CD4-positive, CD25-positive, alpha-beta regulatory T cell (primary cell): ENCODE data around the gene CNOT8. TPM values are rescaled to one million over a fixed set of nuclear protein-coding genes. Genes with fewer than 3 reads are reported as not detected.
"Not testable (repeated sequence)": the region's sequence is repeated elsewhere in the genome, so short reads cannot be mapped to it uniquely, and the experiment has no call there.

Experiments used
- ATAC-seq, 2 donors: fragments of 150-1000 bp; cut with Tn5 transposase; one replicate each; pipeline ENCODE4 v1.10.0; 2021; ENCODE audit warnings: low read depth in 2 of 2, moderate number of reproducible peaks in 2 of 2, moderate library complexity in 1 of 2
- DNase-seq, 3 donors: peaks; one replicate each; pipeline versions ENCODE4 v3.0.0 to v3.0.0-alpha.2; 2012 to 2022; ENCODE audit warnings: mixed read lengths in 1 of 3
- H3K27ac ChIP-seq: one replicate; pipeline ENCODE4 v1.7.0; 2013; ENCODE audit warnings: mild to moderate bottlenecking, low read length; ENCODE audit not compliant: insufficient read depth, poor library complexity, severe bottlenecking
- H3K27me3 ChIP-seq: one replicate; pipeline ENCODE4 v1.7.0; 2013; ENCODE audit warnings: low read length; ENCODE audit not compliant: control insufficient read depth, insufficient read depth
- H3K36me3 ChIP-seq: one replicate; pipeline ENCODE4 v1.7.0; 2013; ENCODE audit warnings: mild to moderate bottlenecking, low read length, moderate library complexity; ENCODE audit not compliant: control insufficient read depth, insufficient read depth
- H3K4me1 ChIP-seq: 2 replicates; pipeline ENCODE4 v1.7.0; 2013; ENCODE audit warnings: mild to moderate bottlenecking, low read length; ENCODE audit not compliant: insufficient read depth, control insufficient read depth, poor library complexity, severe bottlenecking
- H3K4me3 ChIP-seq: one replicate; pipeline ENCODE4 v1.7.0; 2013; ENCODE audit warnings: low read depth, mild to moderate bottlenecking, low read length, moderate library complexity
- H3K9me3 ChIP-seq, 2 experiments: 1 replicate in 1 of 2; 2 replicates in 1 of 2; pipeline ENCODE4 v1.7.0; 2013; ENCODE audit warnings: low read length in 2 of 2, mild to moderate bottlenecking in 1 of 2, moderate library complexity in 1 of 2; ENCODE audit not compliant: control insufficient read depth in 2 of 2
- H3K27ac Mint-ChIP-seq, 3 donors: one replicate each; pipeline ENCODE4 v1.8.0; 2020 to 2022; ENCODE audit warnings: mild to moderate bottlenecking in 3 of 3, mixed read lengths in 3 of 3, moderate library complexity in 2 of 3
- H3K27me3 Mint-ChIP-seq: one replicate; pipeline ENCODE4 v1.8.0; 2022; ENCODE audit warnings: mild to moderate bottlenecking, mixed read lengths
- H3K36me3 Mint-ChIP-seq: one replicate; pipeline ENCODE4 v1.8.0; 2020; ENCODE audit warnings: mixed read lengths
- H3K4me1 Mint-ChIP-seq, 4 donors: one replicate each; pipeline ENCODE4 v1.8.0; 2020 to 2022; ENCODE audit warnings: mixed read lengths in 4 of 4, mild to moderate bottlenecking in 1 of 4
- H3K4me3 Mint-ChIP-seq, 4 donors: one replicate each; pipeline ENCODE4 v1.8.0; 2020 to 2022; ENCODE audit warnings: mild to moderate bottlenecking in 4 of 4, mixed read lengths in 4 of 4, moderate library complexity in 3 of 4
- H3K9me3 Mint-ChIP-seq, 7 donors: one replicate each; pipeline ENCODE4 v1.8.0; 2020 to 2022; ENCODE audit warnings: mixed read lengths in 7 of 7, mild to moderate bottlenecking in 3 of 7, moderate library complexity in 2 of 7
- polyA plus RNA-seq, 4 donors: library from polyadenylated mRNA; unstranded; fragments of 300-500 nt; fragmentation: Illumina TruSeq; gene quantifications; one replicate each; pipeline ENCODE4 v1.2.3, GENCODE V29; 2021
- total RNA-seq: library from RNA; stranded (reverse); gene quantifications from one replicate; pipeline ENCODE4 v1.2.3, GENCODE V29; 2022

The CNOT8 gene
- total and polyA plus RNA-seq, 5 donors from 2014 or later, result 121 to 199 (median 184) TPM

- H3K4me1 ChIP-seq, result peaks cover 24% of the 10 kb centered on the region
- DNase-seq, result no peak
- H3K4me3 ChIP-seq, result peak overlapping the region; percentile 32
- H3K27me3 Mint-ChIP-seq, result no peaks in the 10 kb centered on the region
- H3K9me3 Mint-ChIP-seq, result no peaks in the 10 kb centered on the region
- H3K36me3 ChIP-seq, result no peaks in the 10 kb centered on the region
- H3K36me3 Mint-ChIP-seq, result peaks cover 5% of the 10 kb centered on the region
- no peaks in the 10 kb centered on the region for H3K9me3 ChIP-seq
- H3K4me1 Mint-ChIP-seq, result peaks cover 4 to 38% (median 27%) of the 10 kb centered on the region in 4 donors
- peak overlapping the region; percentile 79 to 94 (median 89) for H3K27ac Mint-ChIP-seq
- ATAC-seq, result no peak
- H3K4me3 Mint-ChIP-seq, result peak overlapping the region in 3 of 4 donors; percentile 1 to 67 (median 62)
- H3K27me3 ChIP-seq, result no peaks in the 10 kb centered on the region
- peak overlapping the region; percentile 60 for H3K27ac ChIP-seq
Observed at GRCh38 chr5:154829181-154829588, 29.2 kb upstream of the CNOT8 start.

GRCh38 chr5:154829589-154830218 is 28.7 kb upstream of the CNOT8 start:
- Mint-ChIP-seq H3K36me3 (peaks cover 5% of the 10 kb centered on the region), H3K27me3 (no peaks in the 10 kb centered on the region), H3K9me3 (no peaks in the 10 kb centered on the region), H3K4me1 (peaks cover 4 to 43% (median 29%) of the 10 kb centered on the region in 4 donors), H3K4me3 (peak overlapping the region; percentile 1 to 67 (median 32)), H3K27ac (peak overlapping the region; percentile 89 to 94 (median 91))
- no peaks in the 10 kb centered on the region for H3K9me3 ChIP-seq
- H3K27me3 ChIP-seq, result no peaks in the 10 kb centered on the region
- H3K4me3 ChIP-seq, result peak overlapping the region; percentile 44
- DNase-seq, result peak in 2 of 3 donors; percentile 9 to 73
- ATAC-seq, result peak; percentile 61 to 62
- H3K36me3 ChIP-seq, result no peaks in the 10 kb centered on the region
- H3K4me1 ChIP-seq, result peaks cover 29% of the 10 kb centered on the region
- H3K27ac ChIP-seq, result peak overlapping the region; percentile 60

GRCh38 chr5:154830219-154830595 is 28.2 kb upstream of the CNOT8 start:
- Mint-ChIP-seq H3K4me3 (peak overlapping the region in 3 of 4 donors; percentile 1 to 67 (median 62)), H3K4me1 (peaks cover 4 to 47% (median 31%) of the 10 kb centered on the region in 4 donors), H3K27ac (peak overlapping the region; percentile 89 to 94 (median 91)), H3K27me3 (no peaks in the 10 kb centered on the region), H3K9me3 (peaks cover 0 to 1% (median 0%) of the 10 kb centered on the region in 7 donors), H3K36me3 (peaks cover 5% of the 10 kb centered on the region)
- ATAC-seq, result no peak
- no peak for DNase-seq
- Histone ChIP-seq H3K4me1 (peaks cover 29% of the 10 kb centered on the region), H3K36me3 (no peaks in the 10 kb centered on the region), H3K27ac (peak overlapping the region; percentile 60), H3K4me3 (peak overlapping the region; percentile 44), H3K27me3 (no peaks in the 10 kb centered on the region), H3K9me3 (no peaks in the 10 kb centered on the region)

- Mint-ChIP-seq H3K4me1 (peaks cover 2 to 47% (median 30%) of the 10 kb centered on the region in 4 donors), H3K4me3 (peak overlapping the region in 3 of 4 donors; percentile 1 to 67 (median 62)), H3K27ac (peak overlapping the region; percentile 89 to 94 (median 91)), H3K36me3 (peaks cover 5% of the 10 kb centered on the region), H3K27me3 (no peaks in the 10 kb centered on the region), H3K9me3 (peaks cover 0 to 1% (median 0%) of the 10 kb centered on the region in 7 donors)
- H3K36me3 ChIP-seq, result no peaks in the 10 kb centered on the region
- H3K27me3 ChIP-seq, result no peaks in the 10 kb centered on the region
- H3K9me3 ChIP-seq, result no peaks in the 10 kb centered on the region
- DNase-seq (no peak), ATAC-seq (no peak)
- H3K4me1 ChIP-seq, result peaks cover 29% of the 10 kb centered on the region
- no peak overlapping the region for H3K27ac ChIP-seq
- H3K4me3 ChIP-seq, result no peak overlapping the region
Observed at GRCh38 chr5:154830596-154830995, 27.8 kb upstream of the CNOT8 start.

- no peak for DNase-seq
- H3K4me1 ChIP-seq, result peaks cover 29% of the 10 kb centered on the region
- H3K36me3 ChIP-seq, result no peaks in the 10 kb centered on the region
- no peaks in the 10 kb centered on the region for H3K36me3 Mint-ChIP-seq
- H3K27me3 Mint-ChIP-seq, result no peaks in the 10 kb centered on the region
- peaks cover 0 to 47% (median 27%) of the 10 kb centered on the region in 4 donors for H3K4me1 Mint-ChIP-seq
- no peak overlapping the region for H3K27ac ChIP-seq
- H3K9me3 ChIP-seq, result no peaks in the 10 kb centered on the region
- ATAC-seq, result no peak
- peaks cover 0 to 1% (median 0%) of the 10 kb centered on the region in 7 donors for H3K9me3 Mint-ChIP-seq
- H3K4me3 Mint-ChIP-seq, result no peak overlapping the region
- H3K27ac Mint-ChIP-seq, result no peak overlapping the region
- no peak overlapping the region for H3K4me3 ChIP-seq
- H3K27me3 ChIP-seq, result no peaks in the 10 kb centered on the region
Observed at GRCh38 chr5:154831451-154831850, 27.0 kb upstream of the CNOT8 start.

- not testable (repeated sequence) for H3K9me3 ChIP-seq, H3K9me3 Mint-ChIP-seq, ATAC-seq, H3K36me3 Mint-ChIP-seq, H3K4me3 Mint-ChIP-seq, H3K27ac ChIP-seq, H3K27me3 ChIP-seq, H3K27me3 Mint-ChIP-seq, DNase-seq, H3K4me3 ChIP-seq, H3K36me3 ChIP-seq
- peak overlapping the region in 1 of 3 donors; percentile 32 for H3K27ac Mint-ChIP-seq
- H3K4me1 Mint-ChIP-seq, result peaks cover 0 to 44% (median 27%) of the 10 kb centered on the region in 4 donors
- H3K4me1 ChIP-seq, result peaks cover 29% of the 10 kb centered on the region
Observed at GRCh38 chr5:154832804-154833203, 25.6 kb upstream of the CNOT8 start.

GRCh38 chr5:154834053-154834452 is 24.4 kb upstream of the CNOT8 start:
- Histone ChIP-seq H3K36me3 (no peaks in the 10 kb centered on the region), H3K4me3 (no peak overlapping the region), H3K27me3 (no peaks in the 10 kb centered on the region), H3K27ac (peak overlapping the region; percentile 10), H3K9me3 (no peaks in the 10 kb centered on the region), H3K4me1 (peaks cover 25% of the 10 kb centered on the region)
- Mint-ChIP-seq H3K4me3 (no peak overlapping the region), H3K4me1 (peaks cover 0 to 32% (median 21%) of the 10 kb centered on the region in 4 donors), H3K36me3 (peaks cover 3% of the 10 kb centered on the region), H3K9me3 (peaks cover 0 to 1% (median 0%) of the 10 kb centered on the region in 7 donors), H3K27me3 (no peaks in the 10 kb centered on the region), H3K27ac (peak overlapping the region in 1 of 3 donors; percentile 47)
- no peak for DNase-seq
- no peak for ATAC-seq

GRCh38 chr5:154835701-154836052 is 22.8 kb upstream of the CNOT8 start:
- not testable (repeated sequence) for H3K9me3 ChIP-seq, H3K4me3 ChIP-seq, H3K36me3 Mint-ChIP-seq, H3K4me1 ChIP-seq, H3K9me3 Mint-ChIP-seq, H3K27ac Mint-ChIP-seq, DNase-seq, H3K36me3 ChIP-seq, H3K4me3 Mint-ChIP-seq, ATAC-seq, H3K27me3 ChIP-seq, H3K27ac ChIP-seq, H3K27me3 Mint-ChIP-seq
- peaks cover 0 to 16% (median 6%) of the 10 kb centered on the region in 4 donors for H3K4me1 Mint-ChIP-seq
